Measurements from ENCODE around the gene SLC25A25.

The SLC25A25 gene

DNA sequence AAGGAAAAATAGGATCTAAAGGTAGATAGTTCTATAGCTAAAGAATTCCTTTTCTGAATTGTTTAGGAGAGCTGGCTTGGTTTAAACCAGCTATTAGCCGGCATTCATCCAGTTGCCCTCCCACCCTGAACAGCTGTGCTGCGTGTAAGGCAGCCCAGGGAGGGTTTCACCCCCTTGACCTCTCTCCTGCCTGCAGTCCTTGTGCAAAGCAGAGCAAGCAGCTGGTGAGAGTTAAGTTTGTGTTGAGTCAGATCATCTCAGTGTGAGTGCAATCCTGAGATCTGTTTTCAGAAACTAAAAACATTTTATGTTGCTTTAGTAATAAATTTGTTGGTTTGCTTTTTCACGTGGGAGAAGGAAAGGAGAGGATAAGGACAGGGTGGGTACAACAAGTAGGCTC, 13.0 kb downstream of the SLC25A25 start:
- no peaks in the 10 kb centered on the region for H3K9me3 ChIP-seq (ENCODE audit: insufficient read depth, low read depth, low read length)
- H3K36me3 ChIP-seq (ENCODE audit: insufficient read depth, low read depth, low read length) = no peaks in the 10 kb centered on the region
- H3K4me3 ChIP-seq (ENCODE audit: low read length) = no peak overlapping the region
- no peak overlapping the region for H3K9ac ChIP-seq (ENCODE audit: low read depth, low read length)
- no peak overlapping the region for H3K27ac ChIP-seq (ENCODE audit: low read length)
- H3K4me1 ChIP-seq (ENCODE audit: insufficient read depth, low read length) = peaks cover 6% of the 10 kb centered on the region; the same call in 1 of the 2 replicates
- no peaks in the 10 kb centered on the region for H3K27me3 ChIP-seq (ENCODE audit: insufficient read depth, low read length)

DNA sequence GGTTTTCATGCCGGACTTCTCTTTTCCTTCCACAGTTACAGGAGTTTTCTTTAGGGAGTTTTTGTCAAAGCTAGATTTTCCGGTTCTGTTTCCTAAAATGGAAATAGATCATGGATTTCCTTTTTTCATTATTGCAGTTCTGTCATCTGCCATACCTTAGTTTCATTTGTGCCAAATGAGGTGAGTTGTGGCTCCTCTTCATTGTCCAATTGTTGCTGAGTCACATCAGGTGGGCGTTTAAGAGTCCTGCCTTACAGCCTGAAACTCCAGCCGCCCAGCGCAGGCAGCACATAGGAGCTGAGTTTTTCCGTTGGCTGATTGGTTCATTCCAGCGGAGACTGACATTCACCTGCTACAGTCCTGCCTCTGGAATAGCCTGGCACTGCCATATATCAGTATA, 14.1 kb downstream of the SLC25A25 start:
- Histone ChIP-seq H3K9ac (ENCODE audit: low read depth, low read length) (no peak overlapping the region), H3K27ac (ENCODE audit: low read length) (no peak overlapping the region)

DNA sequence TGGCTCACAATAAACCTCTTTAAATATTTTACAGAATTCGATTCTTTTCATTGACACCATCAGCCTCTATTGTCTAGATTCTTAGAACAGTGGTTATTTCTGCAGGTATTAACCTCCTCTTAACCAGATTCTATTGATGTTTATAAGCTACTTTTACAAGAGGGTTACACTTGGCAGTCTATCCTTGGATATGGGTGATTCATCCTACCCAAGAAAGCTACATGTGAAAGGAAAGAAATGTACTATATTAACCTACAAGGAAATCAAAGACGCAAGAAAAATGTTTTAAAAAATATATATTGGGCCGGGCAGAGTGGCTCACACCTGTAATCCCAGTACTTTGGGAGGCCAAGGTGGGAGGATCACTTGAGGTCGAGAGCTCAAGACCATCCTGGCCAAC, 16.7 kb downstream of the SLC25A25 start:
- H3K4me3 ChIP-seq (ENCODE audit: low read length) = no peak overlapping the region
- no peaks in the 10 kb centered on the region for H3K27me3 ChIP-seq (ENCODE audit: insufficient read depth, low read length)
- no peaks in the 10 kb centered on the region for H3K36me3 ChIP-seq (ENCODE audit: insufficient read depth, low read depth, low read length)
- no peak overlapping the region for H3K27ac ChIP-seq (ENCODE audit: low read length)
- H3K4me1 ChIP-seq (ENCODE audit: insufficient read depth, low read length) = no peaks in the 10 kb centered on the region
- no peak overlapping the region for H3K9ac ChIP-seq (ENCODE audit: low read depth, low read length)
- no peaks in the 10 kb centered on the region for H3K9me3 ChIP-seq (ENCODE audit: insufficient read depth, low read depth, low read length)

More for the DNA sequence above, 14.1 kb downstream of the SLC25A25 start:
- peaks cover 6% of the 10 kb centered on the region; the same call in 1 of the 2 replicates for H3K4me1 ChIP-seq (ENCODE audit: insufficient read depth, low read length)
- no peak overlapping the region for H3K4me3 ChIP-seq (ENCODE audit: low read length)
- no peaks in the 10 kb centered on the region for H3K27me3 ChIP-seq (ENCODE audit: insufficient read depth, low read length)
- no peaks in the 10 kb centered on the region for H3K9me3 ChIP-seq (ENCODE audit: insufficient read depth, low read depth, low read length)
- H3K36me3 ChIP-seq (ENCODE audit: insufficient read depth, low read depth, low read length) = no peaks in the 10 kb centered on the region

- peaks cover 3% of the 10 kb centered on the region; the same call in 1 of the 2 replicates for H3K4me1 ChIP-seq (ENCODE audit: insufficient read depth, low read length)
- H3K36me3 ChIP-seq (ENCODE audit: insufficient read depth, low read depth, low read length) = no peaks in the 10 kb centered on the region
- no peaks in the 10 kb centered on the region for H3K27me3 ChIP-seq (ENCODE audit: insufficient read depth, low read length)
- no peak overlapping the region for H3K27ac ChIP-seq (ENCODE audit: low read length)
- H3K9ac ChIP-seq (ENCODE audit: low read depth, low read length) = no peak overlapping the region
- H3K4me3 ChIP-seq (ENCODE audit: low read length) = no peak overlapping the region
- no peaks in the 10 kb centered on the region for H3K9me3 ChIP-seq (ENCODE audit: insufficient read depth, low read depth, low read length)
Observed at GRCh38 chr9:128085943-128086342, 17.9 kb downstream of the SLC25A25 start.

- peaks cover 5% of the 10 kb centered on the region; the same call in 1 of the 2 replicates for H3K4me1 ChIP-seq (ENCODE audit: insufficient read depth, low read length)
- H3K36me3 ChIP-seq (ENCODE audit: insufficient read depth, low read depth, low read length) = no peaks in the 10 kb centered on the region
- no peaks in the 10 kb centered on the region for H3K9me3 ChIP-seq (ENCODE audit: insufficient read depth, low read depth, low read length)
- H3K27me3 ChIP-seq (ENCODE audit: insufficient read depth, low read length) = no peaks in the 10 kb centered on the region
- H3K27ac ChIP-seq (ENCODE audit: low read length) = no peak overlapping the region
- H3K4me3 ChIP-seq (ENCODE audit: low read length) = no peak overlapping the region
- H3K9ac ChIP-seq (ENCODE audit: low read depth, low read length) = no peak overlapping the region
Observed at GRCh38 chr9:128087262-128087661, 19.2 kb downstream of the SLC25A25 start.

DNA sequence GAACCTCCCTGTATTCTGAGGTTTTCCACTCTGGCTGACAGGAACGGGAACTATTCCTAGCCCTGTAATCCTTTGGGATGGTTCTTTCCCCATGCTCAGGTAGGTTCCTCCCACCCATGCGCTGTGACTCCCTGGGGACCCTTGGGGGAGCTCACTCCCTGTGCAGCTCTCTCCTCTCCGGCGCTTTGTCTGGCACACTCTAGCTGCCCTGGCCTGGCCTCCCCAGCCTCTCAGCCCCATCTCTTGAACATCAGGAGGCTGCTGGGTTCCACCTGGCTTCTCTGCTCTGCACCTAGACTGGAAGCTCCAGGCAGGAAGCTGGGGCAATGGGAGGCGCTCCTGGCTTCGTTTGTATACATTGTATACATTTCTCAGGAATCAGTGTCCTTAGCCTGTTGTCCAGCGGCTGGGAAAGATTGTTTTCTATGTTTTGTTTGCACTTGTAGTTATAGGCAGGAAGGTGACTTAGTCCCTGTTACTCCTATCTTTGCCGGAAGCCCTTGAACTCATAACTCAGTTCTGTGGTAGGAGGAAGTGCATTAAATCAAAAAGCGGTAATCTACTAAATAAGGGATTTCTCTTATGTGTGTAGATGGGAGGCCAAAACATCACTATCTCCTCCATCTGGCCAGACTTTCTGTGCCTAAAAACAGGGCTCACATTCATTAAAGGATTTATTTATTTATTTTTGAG, 20.4 kb downstream of the SLC25A25 start:
- Histone ChIP-seq H3K27me3 (ENCODE audit: insufficient read depth, low read length) (no peaks in the 10 kb centered on the region), H3K9me3 (ENCODE audit: insufficient read depth, low read depth, low read length) (no peaks in the 10 kb centered on the region), H3K4me3 (ENCODE audit: low read length) (no peak overlapping the region), H3K9ac (ENCODE audit: low read depth, low read length) (no peak overlapping the region; the same call in 1 of the 2 replicates), H3K4me1 (ENCODE audit: insufficient read depth, low read length) (peaks cover 5% of the 10 kb centered on the region; the same call in 1 of the 2 replicates), H3K36me3 (ENCODE audit: insufficient read depth, low read depth, low read length) (no peaks in the 10 kb centered on the region), H3K27ac (ENCODE audit: low read length) (no peak overlapping the region)

- Histone ChIP-seq H3K36me3 (ENCODE audit: insufficient read depth, low read depth, low read length) (no peaks in the 10 kb centered on the region), H3K4me3 (ENCODE audit: low read length) (no peak overlapping the region), H3K9ac (ENCODE audit: low read depth, low read length) (no peak overlapping the region), H3K9me3 (ENCODE audit: insufficient read depth, low read depth, low read length) (no peaks in the 10 kb centered on the region), H3K4me1 (ENCODE audit: insufficient read depth, low read length) (peaks cover 5% of the 10 kb centered on the region; the same call in 1 of the 2 replicates), H3K27ac (ENCODE audit: low read length) (no peak overlapping the region), H3K27me3 (ENCODE audit: insufficient read depth, low read length) (no peaks in the 10 kb centered on the region)
Observed at GRCh38 chr9:128089299-128089698, 21.3 kb downstream of the SLC25A25 start.

- no peaks in the 10 kb centered on the region for H3K9me3 ChIP-seq (ENCODE audit: insufficient read depth, low read depth, low read length)
- H3K27ac ChIP-seq (ENCODE audit: low read length) = peak overlapping the region; percentile 21
- H3K9ac ChIP-seq (ENCODE audit: low read depth, low read length) = peak overlapping the region; percentile 53; the same call in 1 of the 2 replicates
- no peaks in the 10 kb centered on the region; the same call in 1 of the 2 replicates for H3K36me3 ChIP-seq (ENCODE audit: insufficient read depth, low read depth, low read length)
- H3K27me3 ChIP-seq (ENCODE audit: insufficient read depth, low read length) = no peaks in the 10 kb centered on the region
- peaks cover 5% of the 10 kb centered on the region; the same call in 1 of the 2 replicates for H3K4me1 ChIP-seq (ENCODE audit: insufficient read depth, low read length)
- peak overlapping the region; percentile 38; the same call in 1 of the 2 replicates for H3K4me3 ChIP-seq (ENCODE audit: low read length)
Observed at GRCh38 chr9:128091144-128091543, 23.1 kb downstream of the SLC25A25 start.

- H3K9ac ChIP-seq (ENCODE audit: low read depth, low read length) = no peak overlapping the region
- no peaks in the 10 kb centered on the region; the same call in 1 of the 2 replicates for H3K36me3 ChIP-seq (ENCODE audit: insufficient read depth, low read depth, low read length)
- no peaks in the 10 kb centered on the region for H3K27me3 ChIP-seq (ENCODE audit: insufficient read depth, low read length)
- H3K27ac ChIP-seq (ENCODE audit: low read length) = no peak overlapping the region
- H3K4me1 ChIP-seq (ENCODE audit: insufficient read depth, low read length) = peaks cover 5% of the 10 kb centered on the region; the same call in 1 of the 2 replicates
- no peaks in the 10 kb centered on the region for H3K9me3 ChIP-seq (ENCODE audit: insufficient read depth, low read depth, low read length)
- peak overlapping the region; percentile 9; the same call in 1 of the 2 replicates for H3K4me3 ChIP-seq (ENCODE audit: low read length)
Observed at GRCh38 chr9:128091571-128091970, 23.5 kb downstream of the SLC25A25 start.

GRCh38 chr9:128092199-128092977, 24.4 kb downstream of the SLC25A25 start:
- Histone ChIP-seq H3K27me3 (ENCODE audit: insufficient read depth, low read length) (no peaks in the 10 kb centered on the region), H3K27ac (ENCODE audit: low read length) (no peak overlapping the region), H3K9ac (ENCODE audit: low read depth, low read length) (no peak overlapping the region), H3K4me1 (ENCODE audit: insufficient read depth, low read length) (peaks cover 7% of the 10 kb centered on the region; the same call in 1 of the 2 replicates), H3K36me3 (ENCODE audit: insufficient read depth, low read depth, low read length) (no peaks in the 10 kb centered on the region; the same call in 1 of the 2 replicates), H3K9me3 (ENCODE audit: insufficient read depth, low read depth, low read length) (no peaks in the 10 kb centered on the region), H3K4me3 (ENCODE audit: low read length) (no peak overlapping the region)

- H3K4me3 ChIP-seq (ENCODE audit: low read length) = no peak overlapping the region
- peaks cover 12% of the 10 kb centered on the region for H3K4me1 ChIP-seq (ENCODE audit: insufficient read depth, low read length)
- no peak overlapping the region for H3K9ac ChIP-seq (ENCODE audit: low read depth, low read length)
- no peaks in the 10 kb centered on the region; the same call in 1 of the 2 replicates for H3K36me3 ChIP-seq (ENCODE audit: insufficient read depth, low read depth, low read length)
- H3K9me3 ChIP-seq (ENCODE audit: insufficient read depth, low read depth, low read length) = no peaks in the 10 kb centered on the region
- H3K27ac ChIP-seq (ENCODE audit: low read length) = no peak overlapping the region
- no peaks in the 10 kb centered on the region for H3K27me3 ChIP-seq (ENCODE audit: insufficient read depth, low read length)
Observed at GRCh38 chr9:128093011-128093410, 25.0 kb downstream of the SLC25A25 start.

Data from iPS-20b (cell line).